HG02870 (cell line): ENCODE data around the gene ZNF263.

Experiments used
- ATAC-seq: cut with Tn5 transposase; IDR thresholded peaks from one replicate; pipeline ENCODE4 v1.9.1; 2021; ENCODE audit warnings: mild to moderate bottlenecking, moderate library complexity; ENCODE audit not compliant: unreplicated experiment

The ZNF263 gene

GRCh38 chr16:3317315-3317999, 34.2 kb downstream of the ZNF263 start:
- no peak for ATAC-seq

DNA sequence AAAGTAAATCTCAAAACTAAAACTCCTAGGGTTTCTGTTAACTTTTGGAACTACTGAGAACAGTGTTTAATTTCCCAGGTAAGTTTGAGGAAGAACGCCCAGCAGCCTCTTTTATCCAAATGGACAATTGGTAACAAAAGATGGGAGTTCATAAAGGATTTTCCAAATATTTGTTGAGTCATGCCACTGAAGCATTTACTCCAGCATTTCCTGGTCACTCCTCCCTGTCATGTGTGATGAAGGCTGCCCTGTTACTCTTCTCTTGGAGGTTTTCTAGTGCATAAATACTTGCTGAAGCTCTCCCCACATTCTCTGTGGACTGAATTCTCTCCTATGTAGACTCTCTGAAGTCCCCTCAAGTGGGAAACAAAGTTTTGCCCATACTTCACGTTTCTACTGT, 38.5 kb downstream of the ZNF263 start:
- ATAC-seq: no peak

DNA sequence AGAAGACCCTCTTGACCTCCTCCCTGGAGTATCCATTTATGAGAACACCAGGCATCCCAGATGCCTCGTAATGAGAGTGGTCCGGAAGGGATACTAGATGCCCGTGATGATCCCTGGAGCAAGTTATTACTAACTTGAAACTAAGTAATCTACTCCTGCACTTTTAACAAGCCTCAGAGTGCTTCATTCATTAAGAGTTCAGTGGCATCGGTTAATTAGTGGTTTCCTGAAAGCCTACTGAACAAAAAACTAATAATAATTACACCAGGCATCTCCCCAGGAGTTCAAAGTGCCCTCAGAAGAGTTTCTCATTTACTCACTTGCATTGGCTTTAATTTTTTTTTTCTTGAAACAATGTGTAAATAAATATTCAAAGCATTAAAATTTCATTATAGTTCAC, 44.2 kb downstream of the ZNF263 start:
- ATAC-seq: no peak

DNA sequence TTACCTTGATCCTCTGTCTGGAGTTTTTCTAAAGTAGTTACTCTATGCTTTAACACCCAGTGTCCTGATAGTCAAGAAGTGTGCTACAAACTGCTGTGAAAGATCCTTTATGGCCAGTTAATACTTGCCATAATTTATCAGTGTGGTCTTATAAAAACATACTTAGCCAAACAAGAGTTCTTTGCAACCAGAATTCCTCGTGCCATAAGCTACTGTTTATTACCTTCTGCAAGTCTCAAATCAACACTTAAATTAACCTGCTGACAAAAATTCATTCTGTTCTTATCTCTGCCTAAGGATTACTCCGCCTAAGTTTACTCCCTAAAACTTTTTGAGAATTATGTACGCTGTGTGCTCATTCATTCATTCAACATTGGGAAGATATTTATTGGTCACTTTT, 44.8 kb downstream of the ZNF263 start:
- no peak for ATAC-seq

DNA sequence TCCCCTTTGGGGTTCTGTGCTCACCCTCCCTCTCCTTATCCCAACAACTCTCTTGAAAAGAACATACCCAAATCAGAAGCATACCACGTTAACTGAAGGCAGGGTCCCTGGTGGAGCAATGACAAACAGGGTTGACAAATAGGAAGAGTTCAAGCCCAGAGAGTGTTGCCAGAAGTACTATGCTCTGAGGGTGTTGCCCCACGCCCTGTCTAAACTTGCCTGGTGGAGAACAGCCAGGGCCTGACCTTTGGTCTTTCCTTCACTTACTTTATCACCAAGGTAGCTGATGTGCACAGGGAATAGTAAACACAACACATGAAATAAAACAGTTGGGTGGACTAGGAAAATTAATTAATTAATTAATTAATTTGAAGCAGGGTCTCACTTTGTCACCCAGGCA, 45.4 kb downstream of the ZNF263 start:
- no peak for ATAC-seq
